Retinal pigment epithelial cell (primary cell): Measurements from ENCODE around the gene PHKG2.

ENCODE experiments used
- DNase-seq: peaks from one replicate; pipeline ENCODE4 v3.0.0-alpha.2; 2010; ENCODE audit warnings: low read depth
- H3K4me3 ChIP-seq: 2 replicates; pipeline ENCODE4 v1.5.1; 2011; ENCODE audit warnings: mild to moderate bottlenecking, low read length, control low read depth, moderate library complexity
- CTCF ChIP-seq: conservative IDR thresholded peaks from 2 replicates; pipeline ENCODE4 v1.5.1; 2011; ENCODE audit warnings: low read depth, low read length, control low read depth, inconsistent platforms

PHKG2 gene

GRCh38 chr16:30757316-30757715 lies 9.1 kb downstream of the PHKG2 start:
- H3K4me3 ChIP-seq = no peak overlapping the region
- TF ChIP-seq CTCF = no peak
- DNase-seq = no peak

- TF ChIP-seq CTCF = no peak
- no peak overlapping the region for H3K4me3 ChIP-seq
- no peak for DNase-seq
These were observed 10.8 kb downstream of the PHKG2 start for GRCh38 chr16:30758988-30759491.

GRCh38 chr16:30760001-30760559 lies 11.9 kb downstream of the PHKG2 start:
- no peak overlapping the region for H3K4me3 ChIP-seq
- TF ChIP-seq CTCF = no peak
- no peak for DNase-seq

- no peak for DNase-seq
- H3K4me3 ChIP-seq = peak overlapping the region; percentile 95
- TF ChIP-seq CTCF = no peak
These were observed 12.6 kb downstream of the PHKG2 start for GRCh38 chr16:30760577-30761426.

GRCh38 chr16:30761427-30761927 lies 13.3 kb downstream of the PHKG2 start:
- H3K4me3 ChIP-seq = peak overlapping the region; percentile 95
- DNase-seq = no peak
- TF ChIP-seq CTCF = no peak

GRCh38 chr16:30761928-30762902 lies 14.0 kb downstream of the PHKG2 start, which contains the start of the genes CFAP119 and RNF40:
Gene CFAP119 (minus strand): TSS chr16:30762062. CDS start chr16:30761748, 314 bp downstream.
Gene RNF40 (plus strand): TSS chr16:30762322. CDS start chr16:30762546, 224 bp downstream.
- peak within 1 kb of the TSS; percentile 95 for H3K4me3 ChIP-seq

More at GRCh38 chr16:30761928-30762902, 14.0 kb downstream of the PHKG2 start, which contains the start of the genes CFAP119 and RNF40:
- TF ChIP-seq CTCF = no peak
- DNase-seq = peak; percentile 94
